Epithelial cell of esophagus (primary cell): ENCODE measurements around the gene ANKDD1A.
A peak's percentile ranks its signal among the peaks of the same experiment; 100 is the strongest.

Experiments
- DNase-seq: peaks from one replicate; pipeline ENCODE4 v3.0.0; 2010; ENCODE audit warnings: low read depth
- H3K4me3 ChIP-seq: 2 replicates; pipeline ENCODE4 v1.5.1; 2011; ENCODE audit warnings: mild to moderate bottlenecking, low read length, control low read depth
- CTCF ChIP-seq: IDR thresholded peaks from 2 replicates; pipeline ENCODE4 v1.5.1; 2011; ENCODE audit warnings: low read depth, mild to moderate bottlenecking, low read length, control low read depth, inconsistent platforms; ENCODE audit not compliant: insufficient read depth; ENCODE audit errors: missing control alignments

ANKDD1A gene

DNA sequence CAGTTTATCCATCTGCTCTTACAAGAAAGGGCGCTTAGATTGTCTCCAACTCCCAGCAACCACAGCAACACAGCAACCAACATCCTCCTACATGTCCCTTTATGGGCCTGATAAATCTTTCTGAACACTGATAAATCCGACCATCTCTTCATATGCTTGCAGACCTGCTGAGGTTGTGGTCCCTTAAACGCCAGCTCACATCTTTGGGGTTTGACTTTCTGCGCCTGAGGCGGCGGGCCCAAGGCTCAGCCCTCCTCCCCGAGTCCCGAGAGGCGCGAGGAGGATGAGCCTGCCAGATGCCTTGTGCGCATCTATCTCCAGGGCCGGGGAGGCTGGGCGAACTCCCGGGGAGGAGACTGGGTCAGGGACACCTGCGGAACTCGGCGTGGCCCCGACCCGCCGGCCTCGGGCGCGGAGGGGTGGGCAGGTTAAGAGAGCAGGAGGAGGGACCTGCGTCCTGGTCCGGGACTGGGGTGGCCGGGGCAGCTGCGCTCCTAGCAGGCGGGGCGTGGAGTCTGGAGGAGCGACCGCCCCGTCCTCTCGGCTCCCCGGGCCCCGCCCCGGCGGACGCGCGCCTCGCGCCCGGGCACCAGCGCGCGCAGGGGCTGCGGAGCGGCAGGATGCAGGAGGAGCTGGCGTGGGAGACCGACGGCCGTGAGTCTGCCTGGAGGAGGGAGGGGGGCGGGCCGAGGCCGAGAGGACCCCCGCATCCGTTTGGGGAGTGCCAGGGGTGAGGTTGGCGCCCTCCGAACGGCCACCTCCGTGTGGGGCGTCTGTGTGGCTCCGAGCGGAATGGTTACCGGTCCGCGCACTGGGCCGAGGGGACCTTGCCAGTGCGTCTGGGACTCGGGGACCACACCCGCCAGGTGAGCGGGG is at the start of gene ANKDD1A:
ANKDD1A (plus strand) TSS at position 592 of the 876 bp plus-strand sequence; CDS start at position 621, 29 bp downstream.
- H3K4me3 ChIP-seq = peak within 1 kb of the TSS; percentile 48
- peak; percentile 54 for DNase-seq
- no peak for TF ChIP-seq CTCF

DNA sequence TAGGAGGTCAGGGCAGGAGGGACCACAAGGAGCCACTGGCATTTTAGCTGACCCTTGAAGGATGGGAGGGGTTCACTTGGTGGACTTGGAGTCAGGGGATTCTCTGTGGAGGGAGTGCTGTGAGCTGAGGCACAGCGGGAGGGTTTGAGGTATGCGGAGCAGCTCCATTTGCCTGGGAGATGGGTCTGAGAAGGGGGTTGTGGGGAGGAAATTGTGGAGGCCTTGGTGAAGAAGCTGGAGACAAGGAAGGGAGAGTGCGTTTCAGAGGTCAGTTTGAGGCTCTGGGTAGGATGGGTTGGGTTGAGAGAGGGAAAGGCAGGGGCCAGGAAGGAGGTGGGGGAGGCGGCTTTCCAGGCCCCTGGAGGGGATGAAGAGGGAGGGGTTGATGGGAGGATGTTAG is 49.7 kb upstream of the ANKDD1A start:
- no peak overlapping the region for H3K4me3 ChIP-seq
- no peak for DNase-seq
- TF ChIP-seq CTCF = no peak

DNA sequence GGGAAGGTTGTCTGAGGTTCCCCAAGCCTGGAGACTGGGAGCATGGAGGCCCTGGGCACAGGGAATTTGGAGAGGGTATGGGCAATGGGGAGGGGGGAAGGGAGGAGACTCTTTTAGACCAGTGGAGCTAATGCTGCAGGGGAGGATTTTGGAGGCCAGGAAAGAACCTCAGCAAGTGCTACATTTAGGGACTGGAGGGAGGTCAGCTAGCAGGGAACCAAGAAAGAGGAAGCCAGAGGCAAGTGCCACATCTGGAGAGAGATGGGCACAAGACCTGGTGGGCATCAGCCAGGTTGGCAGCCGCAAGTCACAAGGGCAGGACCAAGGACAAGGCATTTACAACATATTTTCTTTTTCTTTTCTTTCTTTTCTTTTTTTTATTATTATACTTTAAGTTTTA is 49.3 kb upstream of the ANKDD1A start:
- no peak for TF ChIP-seq CTCF
- no peak for DNase-seq
- no peak overlapping the region for H3K4me3 ChIP-seq

DNA sequence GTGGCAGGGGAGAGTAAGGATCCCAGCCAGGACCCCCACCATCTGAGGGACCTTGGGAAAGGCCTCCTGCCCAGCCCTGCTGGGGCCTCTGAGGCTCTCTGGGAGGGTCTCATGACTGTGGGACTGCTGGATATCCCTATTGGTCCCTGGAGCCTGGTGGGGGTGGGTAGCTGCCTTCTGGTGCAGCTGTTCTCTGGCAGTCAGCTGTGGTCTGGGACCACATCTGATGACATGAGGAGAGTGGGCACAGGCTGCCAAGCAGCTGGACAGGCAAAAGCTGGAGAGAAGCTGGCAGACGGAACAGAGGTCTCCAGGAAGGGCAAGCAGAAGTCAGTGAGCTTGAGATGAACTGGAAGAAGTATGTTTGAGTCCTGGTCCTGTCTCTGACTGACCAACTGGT is 47.6 kb upstream of the ANKDD1A start:
- no peak for DNase-seq
- H3K4me3 ChIP-seq = no peak overlapping the region
- TF ChIP-seq CTCF = no peak

DNA sequence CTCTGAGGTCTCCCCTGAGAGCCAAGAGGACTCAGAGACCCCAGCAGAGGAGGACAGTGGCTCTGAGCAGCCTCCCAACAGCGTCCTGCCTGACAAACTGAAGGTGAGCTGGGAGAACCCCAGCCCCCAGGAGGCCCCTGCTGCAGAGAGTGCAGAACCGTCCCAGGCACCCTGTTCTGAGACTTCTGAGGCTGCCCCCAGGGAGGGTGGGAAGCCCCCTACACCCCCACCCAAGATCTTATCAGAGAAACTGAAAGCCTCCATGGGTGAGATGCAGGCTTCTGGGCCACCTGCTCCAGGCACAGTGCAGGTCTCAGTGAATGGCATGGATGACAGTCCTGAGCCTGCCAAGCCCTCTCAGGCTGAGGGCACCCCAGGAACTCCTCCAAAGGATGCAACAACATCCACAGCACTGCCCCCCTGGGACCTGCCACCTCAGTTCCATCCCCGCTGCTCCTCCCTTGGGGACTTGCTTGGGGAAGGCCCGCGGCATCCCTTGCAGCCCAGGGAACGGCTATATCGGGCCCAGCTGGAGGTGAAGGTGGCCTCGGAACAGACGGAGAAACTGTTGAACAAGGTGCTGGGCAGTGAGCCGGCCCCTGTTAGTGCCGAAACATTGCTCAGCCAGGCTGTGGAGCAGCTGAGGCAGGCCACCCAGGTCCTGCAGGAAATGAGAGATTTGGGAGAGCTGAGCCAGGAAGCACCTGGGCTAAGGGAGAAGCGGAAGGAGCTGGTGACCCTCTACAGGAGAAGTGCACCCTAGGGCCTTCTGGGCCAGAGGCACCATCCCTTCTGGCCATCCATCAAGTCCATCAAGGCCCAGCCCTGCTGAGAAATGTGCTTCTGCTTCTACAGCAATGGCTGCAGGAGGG is 46.3 kb upstream of the ANKDD1A start:
- no peak for DNase-seq
- H3K4me3 ChIP-seq = no peak overlapping the region
- TF ChIP-seq CTCF = no peak

GRCh38 chr15:64865998-64866520 is 45.6 kb upstream of the ANKDD1A start:
- peak; percentile 36 for DNase-seq
- no peak overlapping the region for H3K4me3 ChIP-seq
- TF ChIP-seq CTCF = no peak
